Keratinocyte (primary cell): ENCODE measurements around the gene PSMB7. TPM values are rescaled to one million over a fixed set of nuclear protein-coding genes. Genes with fewer than 3 reads are reported as not detected.
A peak's percentile ranks its signal among the peaks of the same experiment; 100 is the strongest.

Experiments used
- DNase-seq: peaks from one replicate; pipeline ENCODE4 v3.0.0-alpha.2; 2011; ENCODE audit warnings: low read depth, missing footprints, low spot score
- FAIRE-seq: peaks from 2 replicates; lab custom pipeline; 2011; peaks lifted over from hg19 to GRCh38; lab: Jason Lieb, UNC
- H2AFZ ChIP-seq: 2 replicates; pipeline ENCODE4 v1.6.0; 2012; ENCODE audit warnings: low read length, control low read depth, inconsistent platforms; ENCODE audit not compliant: control insufficient read depth
- H3K27ac ChIP-seq: 2 replicates; pipeline ENCODE4 v1.5.1; 2011; ENCODE audit warnings: low read length; ENCODE audit not compliant: control insufficient read depth, insufficient read depth
- H3K27me3 ChIP-seq: 3 replicates; pipeline ENCODE4 v1.6.0; 2011; ENCODE audit warnings: low read length; ENCODE audit not compliant: control insufficient read depth, insufficient read depth; ENCODE audit errors: extremely low read depth
- H3K36me3 ChIP-seq, 2 experiments: 2 replicates in 1 of 2; 3 replicates in 1 of 2; pipeline ENCODE4 v1.5.1; 2011; ENCODE audit warnings: low read length in 2 of 2, mild to moderate bottlenecking in 1 of 2; ENCODE audit not compliant: control insufficient read depth in 2 of 2, insufficient read depth in 2 of 2; ENCODE audit errors: extremely low read depth in 1 of 2
- H3K4me1 ChIP-seq: 3 replicates; pipeline ENCODE4 v1.5.1; 2011; ENCODE audit warnings: low read length; ENCODE audit not compliant: control insufficient read depth, insufficient read depth; ENCODE audit errors: extremely low read depth
- H3K4me2 ChIP-seq: 3 replicates; pipeline ENCODE4 v1.6.0; 2011; ENCODE audit warnings: low read depth, low read length; ENCODE audit not compliant: control insufficient read depth, insufficient read depth; ENCODE audit errors: extremely low read depth
- H3K4me3 ChIP-seq, 3 experiments: fragments of 200-600 bp in 1 of 3; sonication (generic) in 1 of 3; 2 replicates in 2 of 3; 3 replicates in 1 of 3; pipeline ENCODE4 v1.5.1; 2011 to 2016; ENCODE audit warnings: low read length in 3 of 3, mild to moderate bottlenecking in 3 of 3, control low read depth in 2 of 3, inconsistent platforms in 1 of 3, low read depth in 1 of 3, mixed read lengths in 1 of 3, mixed run types in 1 of 3, moderate library complexity in 1 of 3; ENCODE audit not compliant: control insufficient read depth in 2 of 3, insufficient read depth in 2 of 3; ENCODE audit errors: extremely low read depth in 1 of 3
- H3K79me2 ChIP-seq: 2 replicates; pipeline ENCODE4 v1.6.0; 2012; ENCODE audit warnings: low read length; ENCODE audit not compliant: control insufficient read depth, insufficient read depth
- H3K9ac ChIP-seq: 3 replicates; pipeline ENCODE4 v1.6.0; 2011; ENCODE audit warnings: low read length; ENCODE audit not compliant: control insufficient read depth, insufficient read depth; ENCODE audit errors: extremely low read depth
- H3K9me1 ChIP-seq: 3 replicates; pipeline ENCODE4 v1.6.0; 2011; ENCODE audit warnings: low read length; ENCODE audit not compliant: control insufficient read depth, insufficient read depth; ENCODE audit errors: extremely low read depth
- H3K9me3 ChIP-seq: 2 replicates; pipeline ENCODE4 v1.5.1; 2012; ENCODE audit warnings: low read depth, low read length; ENCODE audit not compliant: control insufficient read depth
- H4K20me1 ChIP-seq: 3 replicates; pipeline ENCODE4 v1.6.0; 2011; ENCODE audit warnings: low read length; ENCODE audit not compliant: control insufficient read depth, insufficient read depth; ENCODE audit errors: extremely low read depth
- CTCF ChIP-seq, 3 experiments: IDR thresholded peaks in 1 of 3; conservative IDR thresholded peaks in 1 of 3; optimal IDR thresholded peaks in 1 of 3; 2 replicates in 2 of 3; 3 replicates in 1 of 3; pipeline versions ENCODE3 to v1.5.1; 2011; ENCODE audit warnings: low read length in 3 of 3, mild to moderate bottlenecking in 3 of 3, moderate library complexity in 2 of 3, control low read depth in 1 of 3, inconsistent platforms in 1 of 3; ENCODE audit not compliant: insufficient read depth in 2 of 3; ENCODE audit errors: extremely low read depth in 1 of 3
- EZH2 ChIP-seq: IDR thresholded peaks from one replicate; pipeline ENCODE4 v1.6.1; 2012; ENCODE audit warnings: inconsistent platforms, mild to moderate bottlenecking, low read length, moderate library complexity
- dilution Hi-C: fragments of 300-500 bp; cut with MboI; formaldehyde crosslinking; loops from one replicate; pipeline ENCODE4 v1.7.0; 2020; ENCODE audit warnings: low sequenced_read_pairs; ENCODE audit not compliant: extremely low pct_ligation_motif_present
- polyA plus RNA-seq, 5 experiments: library from polyadenylated mRNA; depleted of rRNA in 3 of 5; stranded (reverse) in 3 of 5; stranded (forward) in 1 of 5; unstranded in 1 of 5; fragments of >200 nt; gene quantifications; 1 replicate in 1 of 5; 2 replicates in 3 of 5; 3 replicates in 1 of 5; pipeline versions ENCODE4 v1.2.1 to v1.2.3, GENCODE V29; 2011 to 2012; ENCODE audit warnings: missing spikeins in 2 of 5, low read depth in 1 of 5, low replicate concordance in 1 of 5

Gene PSMB7
- polyA plus RNA-seq, 1 donor (not counting 4 experiments of a cell fraction or from before 2014, with no cell fraction given) = 388 TPM

DNA sequence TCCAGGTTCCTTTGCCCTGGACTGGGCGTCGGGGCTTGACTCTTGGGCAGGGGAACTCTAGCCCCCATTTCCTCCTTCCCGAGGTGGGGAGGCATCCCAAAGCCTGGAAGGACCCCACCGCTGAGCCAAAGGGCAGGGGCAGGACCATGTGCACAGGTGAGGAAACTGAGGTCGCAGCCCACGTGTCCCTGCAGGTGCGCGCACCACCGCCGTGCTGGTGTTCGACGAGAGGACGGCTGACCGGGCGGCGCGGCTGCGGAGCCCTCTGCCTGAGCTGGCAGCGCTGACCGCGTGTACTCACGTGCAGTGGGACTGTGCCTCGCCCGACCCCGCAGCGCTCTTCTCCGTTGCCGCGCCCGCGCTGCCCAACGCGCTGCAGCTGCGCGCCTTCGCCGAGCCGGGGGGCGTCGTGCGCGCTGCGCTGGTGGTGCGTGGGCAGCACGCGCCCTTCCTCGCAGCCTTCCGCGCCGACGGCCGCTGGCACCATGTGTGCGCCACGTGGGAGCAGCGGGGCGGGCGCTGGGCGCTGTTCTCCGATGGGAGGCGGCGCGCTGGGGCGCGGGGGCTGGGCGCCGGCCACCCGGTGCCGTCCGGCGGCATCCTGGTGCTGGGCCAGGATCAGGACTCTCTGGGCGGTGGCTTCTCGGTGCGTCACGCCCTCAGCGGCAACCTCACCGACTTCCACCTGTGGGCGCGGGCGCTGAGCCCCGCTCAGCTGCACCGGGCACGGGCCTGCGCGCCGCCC lies 37.8 kb upstream of the PSMB7 start:
- Histone ChIP-seq H3K4me2 (peak overlapping the region; percentile 32), H3K4me1 (peaks cover 2% of the 10 kb centered on the region), H3K4me3 (peak overlapping the region in 1 of 3 experiments; percentile 17), H3K79me2 (no peaks in the 10 kb centered on the region), H4K20me1 (no peaks in the 10 kb centered on the region), H2AFZ (peak overlapping the region; percentile 37), H3K9me1 (no peaks in the 10 kb centered on the region), H3K36me3 (no peaks in the 10 kb centered on the region), H3K9me3 (peaks cover 3% of the 10 kb centered on the region), H3K27me3 (peaks cover 11% of the 10 kb centered on the region), H3K9ac (no peak overlapping the region), H3K27ac (no peak overlapping the region)
- dilution Hi-C loops = no loop called here
- FAIRE-seq = no peak
- no peak for DNase-seq
- TF ChIP-seq CTCF (optimal IDR thresholded peaks at IDR 0.05 in 1 of 3, IDR thresholded peaks at IDR 0.05 in 1 of 3, conservative IDR thresholded peaks at IDR 0.05 in 1 of 3; ENCODE audit: extremely low read depth in 1 of 3, insufficient read depth in 2 of 3, low read length in 3 of 3) (no peak), EZH2 (no peak)

GRCh38 chr9:124452326-124452725 lies 37.1 kb upstream of the PSMB7 start:
- dilution Hi-C loops = no loop called here
- no peak overlapping the region for H3K4me2 ChIP-seq
- peaks cover 11% of the 10 kb centered on the region for H3K27me3 ChIP-seq
- no peak overlapping the region for H2AFZ ChIP-seq
- peaks cover 3% of the 10 kb centered on the region for H3K9me3 ChIP-seq
- TF ChIP-seq EZH2 (no peak), CTCF (optimal IDR thresholded peaks at IDR 0.05 in 1 of 3, IDR thresholded peaks at IDR 0.05 in 1 of 3, conservative IDR thresholded peaks at IDR 0.05 in 1 of 3; ENCODE audit: extremely low read depth in 1 of 3, insufficient read depth in 2 of 3, low read length in 3 of 3) (no peak)
- H3K4me3 ChIP-seq = no peak overlapping the region
- H3K36me3 ChIP-seq = no peaks in the 10 kb centered on the region
- no peak overlapping the region for H3K9ac ChIP-seq
- no peak for DNase-seq
- no peak overlapping the region for H3K27ac ChIP-seq
- peaks cover 2% of the 10 kb centered on the region for H3K4me1 ChIP-seq
- no peaks in the 10 kb centered on the region for H3K79me2 ChIP-seq
- FAIRE-seq = no peak
- no peaks in the 10 kb centered on the region for H3K9me1 ChIP-seq
- H4K20me1 ChIP-seq = no peaks in the 10 kb centered on the region
